NB4 (cell line): ENCODE results near the gene GTPBP10.

Source experiments
- MAX ChIP-seq: IDR thresholded peaks from 2 replicates; pipeline ENCODE4 v1.6.1; 2011; ENCODE audit warnings: low read depth, low read length
- MYC ChIP-seq: IDR thresholded peaks from 2 replicates; pipeline ENCODE4 v1.6.1; 2011; ENCODE audit warnings: low read depth, low read length
- POLR2A ChIP-seq: IDR thresholded peaks from 2 replicates; pipeline ENCODE4 v1.6.1; 2011; ENCODE audit warnings: mild to moderate bottlenecking; ENCODE audit not compliant: insufficient read length; ENCODE audit errors: extremely low read depth

GRCh38 chr7:90384433-90384832 lies 37.9 kb downstream of the GTPBP10 start:
- TF ChIP-seq MYC, result no peak
- TF ChIP-seq POLR2A, result no peak
- TF ChIP-seq MAX, result no peak
